LNCAP (cell line): ENCODE measurements around the gene VRK1.

Experiments
- TF ChIP-seq, protein P1 (sequence below): fragments of 450-650 bp; IDR thresholded peaks from 2 replicates; pipeline ENCODE4 v1.5.1; 2017; ENCODE audit warnings: mild to moderate bottlenecking

VRK1 gene

DNA sequence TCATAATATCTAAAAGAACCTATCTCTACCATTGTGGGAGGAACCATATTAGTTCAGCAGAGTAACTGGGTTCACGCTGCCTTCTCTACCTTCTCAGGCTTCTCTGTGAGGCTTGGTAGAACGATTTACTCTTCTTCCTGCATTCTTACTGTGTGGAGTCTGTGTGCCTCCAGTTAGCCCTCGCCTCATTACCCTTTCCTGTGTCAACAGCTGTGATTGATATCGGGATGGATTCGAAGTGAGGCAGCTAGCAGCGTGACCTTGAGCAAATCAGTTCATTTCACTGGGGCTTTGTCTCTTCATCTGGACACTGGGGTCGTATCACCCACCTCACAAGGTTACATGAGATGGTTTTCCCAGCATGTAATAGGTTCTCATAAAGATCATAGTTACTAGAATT lies 4.6 kb upstream of the VRK1 start:
- TF ChIP-seq, protein P1, sequence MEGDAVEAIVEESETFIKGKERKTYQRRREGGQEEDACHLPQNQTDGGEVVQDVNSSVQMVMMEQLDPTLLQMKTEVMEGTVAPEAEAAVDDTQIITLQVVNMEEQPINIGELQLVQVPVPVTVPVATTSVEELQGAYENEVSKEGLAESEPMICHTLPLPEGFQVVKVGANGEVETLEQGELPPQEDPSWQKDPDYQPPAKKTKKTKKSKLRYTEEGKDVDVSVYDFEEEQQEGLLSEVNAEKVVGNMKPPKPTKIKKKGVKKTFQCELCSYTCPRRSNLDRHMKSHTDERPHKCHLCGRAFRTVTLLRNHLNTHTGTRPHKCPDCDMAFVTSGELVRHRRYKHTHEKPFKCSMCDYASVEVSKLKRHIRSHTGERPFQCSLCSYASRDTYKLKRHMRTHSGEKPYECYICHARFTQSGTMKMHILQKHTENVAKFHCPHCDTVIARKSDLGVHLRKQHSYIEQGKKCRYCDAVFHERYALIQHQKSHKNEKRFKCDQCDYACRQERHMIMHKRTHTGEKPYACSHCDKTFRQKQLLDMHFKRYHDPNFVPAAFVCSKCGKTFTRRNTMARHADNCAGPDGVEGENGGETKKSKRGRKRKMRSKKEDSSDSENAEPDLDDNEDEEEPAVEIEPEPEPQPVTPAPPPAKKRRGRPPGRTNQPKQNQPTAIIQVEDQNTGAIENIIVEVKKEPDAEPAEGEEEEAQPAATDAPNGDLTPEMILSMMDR, result no peak

DNA sequence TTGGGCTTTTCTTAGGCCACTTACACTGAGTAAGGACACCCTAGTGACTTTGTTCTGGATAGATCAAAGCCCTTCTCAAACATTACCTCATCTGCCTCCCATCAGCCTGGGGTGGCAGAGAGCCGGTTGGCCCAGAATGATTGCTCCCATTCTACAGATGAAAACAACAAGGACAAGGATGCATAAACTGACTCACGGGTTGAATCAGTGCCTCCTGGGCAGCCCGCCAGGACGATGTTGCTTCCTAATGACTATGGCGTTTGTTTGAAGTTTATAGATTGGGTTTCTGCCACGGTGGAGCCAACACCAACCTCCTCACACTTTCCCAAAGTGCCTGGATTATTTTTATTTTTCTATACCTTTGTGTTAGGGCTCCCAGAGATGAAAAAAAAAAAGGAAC lies 3.6 kb upstream of the VRK1 start:
- TF ChIP-seq, protein P1, result no peak

DNA sequence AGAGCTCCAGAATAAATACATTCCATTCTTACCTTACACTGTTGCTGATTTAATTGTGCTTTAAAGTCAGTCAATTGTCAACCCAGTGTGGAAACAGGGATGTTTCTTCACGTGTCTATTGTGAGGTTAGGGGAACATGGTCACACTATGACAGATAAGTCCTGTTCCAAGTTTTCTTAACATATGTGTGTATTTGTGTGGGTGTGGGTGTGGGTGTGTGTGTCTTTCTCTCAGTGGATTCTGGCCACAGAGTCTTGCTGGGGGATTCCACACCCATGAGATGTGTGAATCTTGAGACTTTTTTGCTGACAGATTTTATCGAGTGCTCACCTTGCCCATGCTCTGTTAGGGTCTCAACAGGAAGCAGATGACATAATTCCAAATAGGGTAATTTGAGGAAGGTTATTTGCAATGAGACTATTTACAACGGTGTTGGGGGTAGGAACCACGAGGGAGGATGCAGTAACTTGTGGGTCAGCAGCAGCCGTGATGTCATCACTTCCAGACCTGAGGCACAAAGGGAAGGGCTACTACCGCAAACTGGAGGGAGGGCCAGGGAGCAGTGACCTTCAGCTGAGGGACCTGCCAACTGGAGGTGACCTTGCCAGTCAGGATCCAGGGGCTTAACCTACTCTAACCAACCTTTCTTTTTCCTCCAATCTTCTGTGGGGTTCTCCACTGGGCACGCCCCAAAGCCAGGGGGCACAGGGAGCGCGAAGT lies 1.9 kb upstream of the VRK1 start:
- TF ChIP-seq, protein P1, result no peak

DNA sequence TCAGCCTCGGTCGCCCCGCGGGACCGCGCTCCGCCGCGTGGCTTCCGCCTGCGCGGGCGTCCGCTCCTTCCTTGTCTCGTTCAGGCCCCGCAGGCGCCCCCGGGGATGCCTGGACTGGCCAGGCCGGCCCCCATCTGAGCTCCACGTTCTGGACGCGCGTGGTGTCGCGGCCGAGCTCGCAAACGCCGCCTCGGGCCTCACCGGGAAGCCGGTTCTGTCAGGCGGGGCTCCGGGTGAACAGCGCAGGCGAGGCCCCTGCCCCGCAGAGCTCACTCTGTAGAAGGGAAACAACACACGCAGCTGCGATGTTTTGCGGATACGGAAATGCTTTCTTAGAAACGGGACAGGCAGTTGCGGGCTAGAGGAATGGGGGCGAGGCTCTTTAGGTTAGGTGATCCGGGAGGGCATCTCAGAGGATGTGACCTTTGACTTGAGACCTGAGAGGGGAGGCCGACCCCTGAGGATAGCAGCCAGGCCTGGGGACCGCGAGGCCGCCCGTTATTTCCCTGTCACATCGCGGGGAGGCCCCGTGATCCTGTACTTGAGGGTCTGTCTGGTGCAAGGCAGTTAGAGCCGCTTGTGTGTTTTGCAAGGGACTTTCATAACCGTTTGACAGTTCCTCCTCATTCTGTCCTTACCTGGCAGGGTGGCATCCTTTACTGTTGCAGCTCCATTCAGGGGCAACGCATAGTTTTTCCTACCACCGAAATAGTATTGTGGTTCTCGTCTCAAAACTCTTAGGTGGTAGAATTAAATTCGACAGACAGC lies 584 bp downstream of the VRK1 start:
- TF ChIP-seq, protein P1, result no peak

DNA sequence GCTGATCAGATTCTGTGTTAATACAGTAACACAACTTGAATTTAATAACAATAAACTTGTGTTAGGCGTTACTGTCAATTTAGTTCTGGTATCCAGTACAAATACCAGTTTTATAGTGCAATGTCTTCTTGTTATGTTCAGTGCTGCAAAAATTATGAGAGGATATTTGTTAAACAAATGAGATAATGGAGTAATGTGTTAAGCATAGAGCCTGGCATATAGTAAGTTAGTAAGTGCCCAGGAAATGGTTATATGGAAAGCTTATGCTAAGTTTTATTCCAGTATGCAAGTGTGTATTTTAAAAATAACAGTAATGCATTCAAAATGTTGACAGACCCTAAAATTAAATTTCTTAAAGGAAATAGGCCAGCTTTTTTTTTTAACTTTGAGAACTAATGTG lies 1.8 kb downstream of the VRK1 start:
- TF ChIP-seq, protein P1, result no peak

DNA sequence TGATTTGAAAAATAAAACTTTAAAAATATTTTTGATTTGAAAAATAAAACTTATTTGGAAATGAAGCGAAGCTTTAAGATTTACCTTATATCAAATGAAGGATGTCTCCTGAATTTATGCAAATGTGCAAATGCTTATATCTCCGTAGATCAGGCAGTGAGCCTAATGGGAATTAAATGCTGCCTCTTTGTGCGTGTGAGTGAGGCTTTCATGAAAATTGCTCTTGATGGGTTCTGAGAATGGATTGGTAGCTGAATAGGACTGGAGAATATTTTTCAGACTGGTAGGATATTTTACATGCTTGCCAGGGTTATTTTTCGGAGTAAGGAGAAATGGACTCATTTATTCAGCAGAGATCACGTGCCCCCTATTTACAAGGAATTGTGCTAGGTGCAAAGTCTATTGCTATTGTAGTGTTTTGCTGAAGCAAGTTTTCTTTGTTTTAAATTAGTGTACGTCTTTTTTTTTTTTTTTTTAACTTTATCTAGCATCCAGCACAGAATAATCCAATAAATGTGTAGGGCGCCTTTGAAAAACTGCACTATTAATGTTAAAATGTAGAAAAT lies 2.4 kb downstream of the VRK1 start:
- TF ChIP-seq, protein P1, result no peak

DNA sequence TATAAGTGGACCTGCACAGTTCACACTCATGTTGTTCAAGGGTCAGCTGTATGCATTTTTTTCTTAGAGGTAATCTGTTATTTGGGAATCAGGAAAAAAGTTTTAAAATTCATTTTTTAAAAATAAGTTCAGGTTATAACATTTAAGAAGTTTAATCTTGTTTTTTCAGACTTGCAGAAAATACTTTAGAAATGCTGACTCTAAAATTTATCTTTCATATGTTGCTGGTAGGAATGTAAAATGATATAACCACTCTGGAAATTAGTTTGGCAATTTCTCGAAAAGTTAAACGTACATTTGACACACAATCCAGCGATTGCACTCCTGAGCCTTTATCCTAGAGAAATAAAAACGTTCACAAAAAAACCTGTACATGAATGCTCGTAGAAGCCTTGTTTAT lies 4.7 kb downstream of the VRK1 start:
- TF ChIP-seq, protein P1, result no peak
